Tibial nerve (tissue), 4 donors: ENCODE results near the gene GSTCD. TPM values are rescaled to one million over a fixed set of nuclear protein-coding genes. Genes with fewer than 3 reads are reported as not detected.
"Not testable (repeated sequence)": the region's sequence is repeated elsewhere in the genome, so short reads cannot be mapped to it uniquely, and the experiment has no call there.

Experiments
- DNase-seq, 2 donors: peaks; one replicate each; pipeline ENCODE4 v3.0.0-alpha.2; 2019; ENCODE audit warnings: low spot score in 2 of 2
- H3K27ac ChIP-seq, 4 donors: fragments of 200-600 bp; sonication (generic) in 3 of 4; one replicate each; pipeline ENCODE4 v1.5.1; 2017 to 2019; ENCODE audit warnings: mild to moderate bottlenecking in 1 of 4
- H3K27me3 ChIP-seq, 2 donors: fragments of 200-600 bp; sonication (generic) in 1 of 2; one replicate each; pipeline versions ENCODE4 v1.5.1 to v1.6.0; 2017 to 2019
- H3K36me3 ChIP-seq, 3 donors: fragments of 200-600 bp; sonication (generic); one replicate each; pipeline ENCODE4 v1.5.1; 2018 to 2019
- H3K4me1 ChIP-seq, 4 donors: fragments of 200-600 bp; sonication (generic) in 3 of 4; one replicate each; pipeline ENCODE4 v1.5.1; 2017 to 2019
- H3K4me3 ChIP-seq, 4 donors: fragments of 200-600 bp; sonication (generic) in 3 of 4; one replicate each; pipeline ENCODE4 v1.5.1; 2017 to 2019; ENCODE audit warnings: mild to moderate bottlenecking in 1 of 4, moderate library complexity in 1 of 4
- H3K9me3 ChIP-seq, 4 donors: fragments of 200-600 bp; sonication (generic) in 3 of 4; one replicate each; pipeline ENCODE4 v1.5.1; 2017 to 2019
- CTCF ChIP-seq, 5 experiments: fragments of 200-600 bp in 3 of 5; fragments of 450-650 bp in 2 of 5; sonication (generic) in 3 of 5; IDR thresholded peaks; one replicate each; pipeline ENCODE4 v1.5.1; 2016 to 2019; ENCODE audit warnings: antibody characterized with exemption in 5 of 5, mild to moderate bottlenecking in 3 of 5, moderate library complexity in 2 of 5
- EP300 ChIP-seq, 2 donors: sonication (generic); formaldehyde crosslinking; IDR thresholded peaks; one replicate each; pipeline ENCODE4 v1.6.1; 2017; ENCODE audit warnings: antibody characterized with exemption in 2 of 2, mild to moderate bottlenecking in 1 of 2
- POLR2A ChIP-seq, 2 donors: fragments of 450-650 bp; IDR thresholded peaks; one replicate each; pipeline ENCODE4 v1.6.1; 2017; ENCODE audit warnings: antibody characterized with exemption in 2 of 2, mild to moderate bottlenecking in 2 of 2, moderate library complexity in 2 of 2
- WGBS, 2 donors: methylation state at CpG; one replicate each; pipeline ENCODE4 v1.1.5; 2018; 5-methylcytosine and 5-hydroxymethylcytosine counted together
- total RNA-seq, 4 donors: library from RNA; depleted of rRNA; stranded (reverse); fragments of >200 nt; gene quantifications; one replicate each; pipeline ENCODE4 v1.1.0, GENCODE V29; 2016

The GSTCD gene
- total RNA-seq, 4 donors from 2014 or later, result 11.6 to 23.4 (median 13.7) TPM

GRCh38 chr4:105851196-105851595 lies 142.6 kb downstream of the GSTCD start:
- DNase-seq, result no peak
- WGBS, 2 donors, result 95 to 99% methylated on average over 3 of the region's 3 CpGs
- no peak for TF ChIP-seq POLR2A (IDR thresholded peaks at IDR 0.05)
- no peak for TF ChIP-seq EP300 (IDR thresholded peaks at IDR 0.05)
- no peak for TF ChIP-seq CTCF (IDR thresholded peaks at IDR 0.05)
- Histone ChIP-seq H3K4me1 (no peaks in the 10 kb centered on the region), H3K9me3 (peaks cover 0 to 25% (median 0%) of the 10 kb centered on the region in 4 donors), H3K4me3 (no peak overlapping the region), H3K36me3 (peaks cover 0 to 8% (median 0%) of the 10 kb centered on the region in 3 donors), H3K27me3 (no peaks in the 10 kb centered on the region), H3K27ac (no peak overlapping the region)

- not testable (repeated sequence) for H3K27me3 ChIP-seq, H3K4me1 ChIP-seq, H3K4me3 ChIP-seq, DNase-seq, H3K27ac ChIP-seq
- 93 to 96% methylated on average over 2 of the region's 2 CpGs for WGBS, 2 donors
- H3K36me3 ChIP-seq, result peaks cover 0 to 12% (median 0%) of the 10 kb centered on the region in 3 donors
- H3K9me3 ChIP-seq, result peaks cover 0 to 28% (median 0%) of the 10 kb centered on the region in 4 donors
Observed at GRCh38 chr4:105852230-105852629, 143.6 kb downstream of the GSTCD start.

GRCh38 chr4:105858466-105859040 lies 150.0 kb downstream of the GSTCD start:
- peaks cover 0 to 60% (median 3%) of the 10 kb centered on the region in 4 donors for H3K9me3 ChIP-seq
- no peaks in the 10 kb centered on the region for H3K27me3 ChIP-seq
- WGBS, 2 donors, result 92 to 93% methylated on average over 10 of the region's 10 CpGs
- peaks cover 0 to 16% (median 0%) of the 10 kb centered on the region in 3 donors for H3K36me3 ChIP-seq
- no peaks in the 10 kb centered on the region for H3K4me1 ChIP-seq
- no peak overlapping the region for H3K4me3 ChIP-seq
- DNase-seq, result no peak
- H3K27ac ChIP-seq, result no peak overlapping the region
- no peak for TF ChIP-seq POLR2A (IDR thresholded peaks at IDR 0.05)
- TF ChIP-seq CTCF (IDR thresholded peaks at IDR 0.05), result no peak
- TF ChIP-seq EP300 (IDR thresholded peaks at IDR 0.05), result no peak

GRCh38 chr4:105859233-105859632 lies 150.6 kb downstream of the GSTCD start:
- Histone ChIP-seq H3K36me3 (peaks cover 0 to 16% (median 0%) of the 10 kb centered on the region in 3 donors), H3K9me3 (peaks cover 0 to 57% (median 3%) of the 10 kb centered on the region in 4 donors), H3K27me3 (no peaks in the 10 kb centered on the region), H3K4me3 (no peak overlapping the region), H3K27ac (no peak overlapping the region), H3K4me1 (no peaks in the 10 kb centered on the region)
- no peak for DNase-seq
- 23 to 36% methylated on average over 1 of the region's 1 CpG for WGBS, 2 donors
- TF ChIP-seq CTCF (IDR thresholded peaks at IDR 0.05), result no peak
- no peak for TF ChIP-seq POLR2A (IDR thresholded peaks at IDR 0.05)
- TF ChIP-seq EP300 (IDR thresholded peaks at IDR 0.05), result no peak

- Histone ChIP-seq H3K9me3 (no peaks in the 10 kb centered on the region), H3K27ac (no peak overlapping the region), H3K4me3 (no peak overlapping the region), H3K4me1 (no peaks in the 10 kb centered on the region), H3K36me3 (no peaks in the 10 kb centered on the region), H3K27me3 (no peaks in the 10 kb centered on the region)
- no peak for TF ChIP-seq CTCF (IDR thresholded peaks at IDR 0.05)
- no peak for TF ChIP-seq EP300 (IDR thresholded peaks at IDR 0.05)
- TF ChIP-seq POLR2A (IDR thresholded peaks at IDR 0.05), result no peak
- 81 to 90% methylated on average over 3 of the region's 3 CpGs for WGBS, 2 donors
- DNase-seq, result no peak
Observed at GRCh38 chr4:105870963-105871362, 162.4 kb downstream of the GSTCD start.
